ENCODE measurements around the gene GJC2. TPM values are rescaled to one million over a fixed set of nuclear protein-coding genes. Genes with fewer than 3 reads are reported as not detected.

GJC2 gene
- polyA plus RNA-seq, 1 of the 3 experiments (the other 2 are of a cell fraction) = 0.92 TPM

GRCh38 chr1:228101994-228102790 lies 47.5 kb upstream of the GJC2 start:
- Histone ChIP-seq H3K4me3 (ENCODE audit: low read depth in 2 of 2, low read length in 1 of 2) (peak overlapping the region; percentile 83 to 98), H3F3A (replicated peaks; ENCODE audit: insufficient read depth) (peaks cover 31% of the 10 kb centered on the region), H3K9me2 (no peaks in the 10 kb centered on the region), H3K9ac (peak overlapping the region; percentile 78; the same call in 1 of the 2 replicates), H3K27me3 (ENCODE audit: insufficient read depth) (no peaks in the 10 kb centered on the region), H3K4me2 (peak overlapping the region; percentile 77), H3K36me3 (replicated peaks in 1 of 2; ENCODE audit: control insufficient read depth in 1 of 2, insufficient read depth in 2 of 2, low read length in 1 of 2) (peaks cover 33 to 54% of the 10 kb centered on the region in 2 experiments), H3K9me3 (no peaks in the 10 kb centered on the region), H2AFZ (ENCODE audit: low read depth) (no peak overlapping the region), H3K27ac (ENCODE audit: low read depth in 2 of 2, low read length in 1 of 2) (no peak overlapping the region; a peak in 1 of 4 replicates), H4K20me1 (ENCODE audit: insufficient read depth) (peaks cover 47% of the 10 kb centered on the region), H3K4me1 (ENCODE audit: control insufficient read depth in 1 of 2, insufficient read depth in 2 of 2, low read depth in 1 of 2, low read length in 1 of 2) (peaks cover 4 to 25% of the 10 kb centered on the region in 2 experiments; a peak in 3 of 4 replicates), H3K79me2 (ENCODE audit: insufficient read depth) (peaks cover 61% of the 10 kb centered on the region)
- TF ChIP-seq PBX3 (IDR thresholded peaks at IDR 0.05) (no peak), POLR2AphosphoS5 (IDR thresholded peaks at IDR 0.05; ENCODE audit: low read depth, low read length) (no peak), SMC3 (IDR thresholded peaks at IDR 0.05; ENCODE audit: low read depth, low read length) (peak; percentile 29; the same call in 1 of the 2 replicates), CTCF (IDR thresholded peaks at IDR 0.05) (peak; percentile 24; the same call in 1 of the 2 replicates), FOXJ3 (CRISPR knock-in tag; IDR thresholded peaks at IDR 0.05) (no peak), MXI1 (IDR thresholded peaks at IDR 0.05; ENCODE audit: low read depth, low read length) (peak; percentile 10; the same call in 1 of the 2 replicates)
- peak; percentile 86 for DNase-seq
- CTCF ChIA-PET = interaction anchor here (1.1 kb wide), 1 partner anchor 103 kb away, joined by 3 read pairs; no protein-coding TSS in a partner anchor
- POLR2A ChIA-PET = interaction anchor here (0.9 kb wide), 1 partner anchor 20 kb away, joined by 4 read pairs; no protein-coding TSS in a partner anchor
- 11% methylated on average over 7 of the region's 73 CpGs for WGBS (ENCODE audit: low lambda C conversion rate)

- peak within 1 kb of the TSS; percentile 83 to 98 for H3K4me3 ChIP-seq (ENCODE audit: low read depth in 2 of 2, low read length in 1 of 2)
- H3K79me2 ChIP-seq (ENCODE audit: insufficient read depth) = peaks cover 57% of the 10 kb centered on the region
- H3K9ac ChIP-seq = peak within 1 kb of the TSS; percentile 78
- peak; percentile 99 for DNase-seq
- H3K27me3 ChIP-seq (ENCODE audit: insufficient read depth) = no peaks in the 10 kb centered on the region
- H2AFZ ChIP-seq (ENCODE audit: low read depth) = peak within 1 kb of the TSS; percentile 94
- H4K20me1 ChIP-seq (ENCODE audit: insufficient read depth) = peaks cover 39% of the 10 kb centered on the region
- ChIA-PET CTCF (no interaction called here), POLR2A (no interaction called here)
- H3F3A ChIP-seq (replicated peaks; ENCODE audit: insufficient read depth) = peaks cover 28% of the 10 kb centered on the region
- H3K27ac ChIP-seq (ENCODE audit: low read depth in 2 of 2, low read length in 1 of 2) = peak within 1 kb of the TSS; percentile 75 to 79
- peak within 1 kb of the TSS; percentile 77 for H3K4me2 ChIP-seq
- H3K4me1 ChIP-seq (ENCODE audit: control insufficient read depth in 1 of 2, insufficient read depth in 2 of 2, low read depth in 1 of 2, low read length in 1 of 2) = peaks cover 4 to 31% of the 10 kb centered on the region in 2 experiments; a peak in 3 of 4 replicates
- WGBS (ENCODE audit: low lambda C conversion rate) = 1% methylated on average over 52 of the region's 104 CpGs
- H3K9me2 ChIP-seq = no peaks in the 10 kb centered on the region
- peaks cover 30 to 52% of the 10 kb centered on the region in 2 experiments for H3K36me3 ChIP-seq (replicated peaks in 1 of 2; ENCODE audit: control insufficient read depth in 1 of 2, insufficient read depth in 2 of 2, low read length in 1 of 2)
- no peaks in the 10 kb centered on the region for H3K9me3 ChIP-seq
- 0 out of 2 replicates have a peak, but pooled peaks have one; percentile 51 for TF ChIP-seq TAF1 (IDR thresholded peaks at IDR 0.05; ENCODE audit: borderline replicate concordance, low read depth, low read length)
- TF ChIP-seq MXI1 (IDR thresholded peaks at IDR 0.05; ENCODE audit: low read depth, low read length) = peak; percentile 84
- TF ChIP-seq JUND (IDR thresholded peaks at IDR 0.05) = no peak
- peak; percentile 9; the same call in 1 of the 2 replicates for TF ChIP-seq TCF12 (IDR thresholded peaks at IDR 0.05)
- TF ChIP-seq PBX3 (IDR thresholded peaks at IDR 0.05) = no peak
- TF ChIP-seq IRF3 (IDR thresholded peaks at IDR 0.05; ENCODE audit: low read depth, low read length) = no peak
- TF ChIP-seq RXRA (IDR thresholded peaks at IDR 0.05; ENCODE audit: borderline replicate concordance, low read depth) = no peak
- TF ChIP-seq USF1 (IDR thresholded peaks at IDR 0.05; ENCODE audit: borderline replicate concordance, low read depth) = no peak
- TF ChIP-seq SMC3 (IDR thresholded peaks at IDR 0.05; ENCODE audit: low read depth, low read length) = no peak
- TF ChIP-seq USF2 (IDR thresholded peaks at IDR 0.05; ENCODE audit: borderline replicate concordance, low read depth, low read length) = no peak
These were observed 46.7 kb upstream of the GJC2 start, which contains the start of gene C1orf35 for GRCh38 chr1:228102791-228103620. TSS of gene C1orf35 (minus strand) at chr1:228103325. CDS start at chr1:228103227, 98 bp downstream.
